ENCODE measurements around the gene CAPN1. TPM values are rescaled to one million over a fixed set of nuclear protein-coding genes. Genes with fewer than 3 reads are reported as not detected.

The CAPN1 gene
- total and polyA plus RNA-seq, 2 of the 13 experiments (the other 11 are each of a cell fraction or from before 2014, with no cell fraction given): 57.3 to 82.6 TPM

GRCh38 chr11:65165410-65166317, 16.1 kb upstream of the CAPN1 start (continued):
- TF ChIP-seq THYN1 (CRISPR knock-in tag; IDR thresholded peaks at IDR 0.05; ENCODE audit: borderline replicate concordance, low read depth): no peak
- TF ChIP-seq ZNF674 (CRISPR knock-in tag; IDR thresholded peaks at IDR 0.05; ENCODE audit: low read depth): no peak
- TF ChIP-seq THRA (CRISPR knock-in tag; IDR thresholded peaks at IDR 0.05; ENCODE audit: borderline replicate concordance): 0 out of 2 replicates have a peak, but pooled peaks have one; percentile 31
- TF ChIP-seq SNRNP70 (IDR thresholded peaks at IDR 0.05; ENCODE audit: low read depth, low read length): no peak
- no peak for TF ChIP-seq GTF2F1 (IDR thresholded peaks at IDR 0.05; ENCODE audit: low read length)
- TF ChIP-seq NR2F6 (IDR thresholded peaks at IDR 0.05): 0 out of 2 replicates have a peak, but pooled peaks have one; percentile 9
- peak; percentile 51; the same call in 1 of the 2 replicates for TF ChIP-seq NR2F6 (CRISPR knock-in tag; IDR thresholded peaks at IDR 0.05)
- TF ChIP-seq DPF2 (CRISPR knock-in tag; IDR thresholded peaks at IDR 0.05; ENCODE audit: borderline replicate concordance, low read depth): peak; percentile 53; the same call in 1 of the 2 replicates
- TF ChIP-seq ZNF691 (CRISPR knock-in tag; IDR thresholded peaks at IDR 0.05; ENCODE audit: borderline replicate concordance, low read depth): 0 out of 2 replicates have a peak, but pooled peaks have one; percentile 24
- no peak for TF ChIP-seq ZNF225 (CRISPR knock-in tag; IDR thresholded peaks at IDR 0.05)
- TF ChIP-seq ZNF446 (CRISPR knock-in tag; IDR thresholded peaks at IDR 0.05): no peak
- no peak for TF ChIP-seq ZFP82 (CRISPR knock-in tag; IDR thresholded peaks at IDR 0.05; ENCODE audit: borderline replicate concordance)
- TF ChIP-seq ZNF503 (CRISPR knock-in tag; IDR thresholded peaks at IDR 0.05): peak; percentile 52; the same call in 1 of the 2 replicates
- peak; percentile 16; the same call in 1 of the 2 replicates for TF ChIP-seq ZSCAN12 (CRISPR knock-in tag; IDR thresholded peaks at IDR 0.05)
- TF ChIP-seq ZBTB7B (CRISPR knock-in tag; IDR thresholded peaks at IDR 0.05): peak; percentile 66; the same call in 1 of the 2 replicates
- TF ChIP-seq UBTF (CRISPR knock-in tag; IDR thresholded peaks at IDR 0.05): no peak
- TF ChIP-seq ZFP90 (CRISPR knock-in tag; IDR thresholded peaks at IDR 0.05; ENCODE audit: borderline replicate concordance): no peak
- TF ChIP-seq NR3C1 (CRISPR knock-in tag; IDR thresholded peaks at IDR 0.05): no peak
- no peak for TF ChIP-seq KDM5A (IDR thresholded peaks at IDR 0.05; ENCODE audit: borderline replicate concordance, low read length)
- no peak; the same call in 1 of the 2 replicates for TF ChIP-seq KDM3A (CRISPR knock-in tag; IDR thresholded peaks at IDR 0.05; ENCODE audit: low read depth)
